Kidney (tissue), 14 donors: ENCODE measurements around the gene KRT2. TPM values are rescaled to one million over a fixed set of nuclear protein-coding genes. Genes with fewer than 3 reads are reported as not detected.

Experiments
- DNase-seq, 5 donors: peaks; one replicate each; pipeline ENCODE4 v3.0.0-alpha.2; 2013 to 2020
- FAIRE-seq: peaks from 2 replicates; lab custom pipeline; 2012; peaks lifted over from hg19 to GRCh38; lab: Jason Lieb, UNC
- H3K27ac ChIP-seq, 2 donors: one replicate each; pipeline ENCODE4 v1.7.0; 2013; ENCODE audit warnings: low read depth in 2 of 2, low read length in 2 of 2, inconsistent platforms in 1 of 2
- H3K27me3 ChIP-seq: one replicate; pipeline ENCODE4 v1.7.1; 2013; ENCODE audit warnings: low read length, inconsistent platforms; ENCODE audit not compliant: control insufficient read depth, insufficient read depth
- H3K36me3 ChIP-seq, 3 donors: one replicate each; pipeline versions ENCODE4 v1.7.0 to v1.7.1; 2013; ENCODE audit warnings: low read length in 3 of 3, control low read depth in 1 of 3, inconsistent platforms in 1 of 3; ENCODE audit not compliant: insufficient read depth in 3 of 3, control insufficient read depth in 2 of 3
- H3K4me1 ChIP-seq, 3 donors: one replicate each; pipeline versions ENCODE4 v1.7.0 to v1.7.1; 2013; ENCODE audit warnings: low read length in 3 of 3, inconsistent platforms in 1 of 3, low read depth in 1 of 3; ENCODE audit not compliant: control insufficient read depth in 2 of 3, insufficient read depth in 2 of 3
- H3K4me3 ChIP-seq, 3 donors: one replicate each; pipeline versions ENCODE4 v1.7.0 to v1.8.1; 2013; ENCODE audit warnings: low read length in 3 of 3, control low read depth in 1 of 3, inconsistent platforms in 1 of 3
- H3K9ac ChIP-seq, 3 donors: one replicate each; pipeline versions ENCODE4 v1.7.0 to v1.7.1; 2013; ENCODE audit warnings: low read length in 3 of 3, control low read depth in 1 of 3, inconsistent platforms in 1 of 3
- H3K9me3 ChIP-seq, 3 donors: one replicate each; pipeline versions ENCODE4 v1.7.0 to v1.7.1; 2013; ENCODE audit warnings: low read length in 3 of 3, control low read depth in 1 of 3, inconsistent platforms in 1 of 3; ENCODE audit not compliant: control insufficient read depth in 2 of 3, insufficient read depth in 1 of 3
- intact Hi-C: fragments of 100-400 bp; cut with DNase I; formaldehyde crosslinking; loops from one replicate; pipeline ENCODE4 v1.11.1; 2022
- polyA plus RNA-seq: library from polyadenylated mRNA; stranded (reverse); fragments of 350-450 nt; fragmentation: Illumina TruSeq; extraction: RNeasy Lipid Tissue Mini Kit (QIAGEN cat#74804); gene quantifications from one replicate; pipeline ENCODE4 v1.2.3, GENCODE V29; 2014; ENCODE audit warnings: low read depth, low replicate concordance; ENCODE audit not compliant: insufficient read depth
- total RNA-seq: library from RNA; stranded (reverse); fragmentation: NEBNext Ultra II Directional; extraction: Animal tissue kit (Norgen Biotek cat#: 25700); gene quantifications from one replicate; pipeline ENCODE4 v1.2.1, GENCODE V29; 2021
- TF ChIP-seq, protein P1 (sequence below): IDR thresholded peaks from 3 replicates; pipeline ENCODE4 v1.5.1; 2012; ENCODE audit warnings: mild to moderate bottlenecking, moderate library complexity, borderline replicate concordance; ENCODE audit not compliant: insufficient read depth; ENCODE audit errors: extremely low read depth
- donor health status: control.
- donor health status: control.
- donor health status: control.
- donor health status: control.
- donor health status: control.
- donor health status: DM: yes; HTN: yes; CAD: no.
- donor health status: Normal renal cell carcinoma (clear cell type).

The KRT2 gene
- total and polyA plus RNA-seq, 2 donors from 2014 or later, result not detected

GRCh38 chr12:52644078-52644415 is 8.0 kb downstream of the KRT2 start:
- Histone ChIP-seq H3K4me3 (no peak overlapping the region), H3K27ac (no peak overlapping the region), H3K9ac (no peak overlapping the region), H3K36me3 (no peaks in the 10 kb centered on the region), H3K9me3 (no peaks in the 10 kb centered on the region), H3K27me3 (no peaks in the 10 kb centered on the region), H3K4me1 (no peaks in the 10 kb centered on the region)
- FAIRE-seq, result no peak
- TF ChIP-seq, protein P1, sequence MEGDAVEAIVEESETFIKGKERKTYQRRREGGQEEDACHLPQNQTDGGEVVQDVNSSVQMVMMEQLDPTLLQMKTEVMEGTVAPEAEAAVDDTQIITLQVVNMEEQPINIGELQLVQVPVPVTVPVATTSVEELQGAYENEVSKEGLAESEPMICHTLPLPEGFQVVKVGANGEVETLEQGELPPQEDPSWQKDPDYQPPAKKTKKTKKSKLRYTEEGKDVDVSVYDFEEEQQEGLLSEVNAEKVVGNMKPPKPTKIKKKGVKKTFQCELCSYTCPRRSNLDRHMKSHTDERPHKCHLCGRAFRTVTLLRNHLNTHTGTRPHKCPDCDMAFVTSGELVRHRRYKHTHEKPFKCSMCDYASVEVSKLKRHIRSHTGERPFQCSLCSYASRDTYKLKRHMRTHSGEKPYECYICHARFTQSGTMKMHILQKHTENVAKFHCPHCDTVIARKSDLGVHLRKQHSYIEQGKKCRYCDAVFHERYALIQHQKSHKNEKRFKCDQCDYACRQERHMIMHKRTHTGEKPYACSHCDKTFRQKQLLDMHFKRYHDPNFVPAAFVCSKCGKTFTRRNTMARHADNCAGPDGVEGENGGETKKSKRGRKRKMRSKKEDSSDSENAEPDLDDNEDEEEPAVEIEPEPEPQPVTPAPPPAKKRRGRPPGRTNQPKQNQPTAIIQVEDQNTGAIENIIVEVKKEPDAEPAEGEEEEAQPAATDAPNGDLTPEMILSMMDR, result no peak
- DNase-seq, result no peak
- intact Hi-C loops, result no loop called here

GRCh38 chr12:52643233-52644077 is 8.6 kb downstream of the KRT2 start:
- intact Hi-C loops, result no loop called here

GRCh38 chr12:52641468-52641867 is 10.5 kb downstream of the KRT2 start:
- Histone ChIP-seq H3K36me3 (no peaks in the 10 kb centered on the region), H3K27ac (no peak overlapping the region), H3K9me3 (no peaks in the 10 kb centered on the region), H3K4me3 (no peak overlapping the region), H3K27me3 (no peaks in the 10 kb centered on the region), H3K4me1 (no peaks in the 10 kb centered on the region), H3K9ac (no peak overlapping the region)
- FAIRE-seq, result no peak
- no peak for DNase-seq
- TF ChIP-seq, protein P1, result no peak
- intact Hi-C loops, result no loop called here

More at GRCh38 chr12:52643233-52644077, 8.6 kb downstream of the KRT2 start:
- no peaks in the 10 kb centered on the region for H3K27me3 ChIP-seq
- DNase-seq (peak in 1 of 5 donors; percentile 2), FAIRE-seq (no peak)
- H3K36me3 ChIP-seq, result no peaks in the 10 kb centered on the region
- H3K9me3 ChIP-seq, result no peaks in the 10 kb centered on the region
- no peak overlapping the region for H3K27ac ChIP-seq
- H3K4me1 ChIP-seq, result no peaks in the 10 kb centered on the region
- no peak overlapping the region for H3K9ac ChIP-seq
- TF ChIP-seq, protein P1, result no peak
- no peak overlapping the region for H3K4me3 ChIP-seq

DNA sequence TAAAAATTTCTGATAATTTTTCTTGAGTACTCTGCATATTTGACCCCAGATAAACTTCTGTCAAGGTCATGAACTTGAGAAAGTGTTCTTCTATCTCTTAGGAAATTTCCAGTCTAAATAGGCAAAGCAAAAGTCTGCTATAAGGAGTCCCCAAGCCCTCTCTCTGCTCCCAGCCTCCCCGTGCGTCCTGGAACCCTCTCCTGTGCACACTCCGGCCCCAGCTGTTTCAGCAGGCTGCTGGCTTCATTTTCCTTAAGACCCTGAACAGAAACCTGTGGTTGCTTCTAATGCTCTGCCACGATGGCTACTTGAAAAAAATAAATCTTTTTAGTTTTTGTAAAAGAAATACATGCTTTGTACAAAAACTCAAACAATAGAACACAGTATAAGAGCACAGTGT is 14.7 kb downstream of the KRT2 start:
- FAIRE-seq (no peak), DNase-seq (peak in 1 of 5 donors; percentile 1)
- TF ChIP-seq, protein P1, result no peak
- Histone ChIP-seq H3K27ac (no peak overlapping the region), H3K36me3 (no peaks in the 10 kb centered on the region), H3K4me1 (no peaks in the 10 kb centered on the region), H3K9me3 (no peaks in the 10 kb centered on the region), H3K27me3 (no peaks in the 10 kb centered on the region), H3K4me3 (no peak overlapping the region), H3K9ac (no peak overlapping the region)
- intact Hi-C loops, result no loop called here
